Lower lobe of right lung (tissue), 2 donors: ENCODE measurements around the gene KIF3B. TPM values are rescaled to one million over a fixed set of nuclear protein-coding genes. Genes with fewer than 3 reads are reported as not detected.

Experiments
- ATAC-seq, 2 donors: fragments of 200-7000 bp; cut with Tn5 transposase; one replicate each; pipeline ENCODE4 v1.9.1; 2020 to 2022; ENCODE audit warnings: mild to moderate bottlenecking in 2 of 2, moderate library complexity in 2 of 2
- DNase-seq: peaks from one replicate; pipeline ENCODE4 v3.0.0-alpha.2; 2020
- H3K27ac ChIP-seq: fragments of 200-600 bp; one replicate; pipeline ENCODE4 v1.8.0; 2022
- H3K27me3 ChIP-seq: fragments of 200-600 bp; one replicate; pipeline ENCODE4 v1.8.0; 2022; ENCODE audit warnings: low read depth
- H3K36me3 ChIP-seq: fragments of 200-600 bp; one replicate; pipeline ENCODE4 v1.8.0; 2022; ENCODE audit warnings: mild to moderate bottlenecking
- H3K4me1 ChIP-seq: fragments of 200-600 bp; one replicate; pipeline ENCODE4 v1.8.0; 2022
- H3K4me3 ChIP-seq: fragments of 200-600 bp; one replicate; pipeline ENCODE4 v1.8.0; 2022; ENCODE audit warnings: mild to moderate bottlenecking
- H3K9me3 ChIP-seq: fragments of 200-600 bp; one replicate; pipeline ENCODE4 v1.8.0; 2022
- CTCF ChIP-seq: fragments of 200-600 bp; IDR thresholded peaks from one replicate; pipeline ENCODE4 v1.8.0; 2022; ENCODE audit warnings: antibody characterized with exemption, mild to moderate bottlenecking
- intact Hi-C: fragments of 100-400 bp; cut with DNase I; formaldehyde crosslinking; loops from one replicate; pipeline ENCODE4 v1.11.0; 2022
- total RNA-seq: library from RNA; stranded (reverse); fragmentation: NEBNext Ultra II Directional; extraction: Animal tissue kit (Norgen Biotek cat#: 25700); gene quantifications from one replicate; pipeline ENCODE4 v1.2.1, GENCODE V29; 2021
- donor health status: DM: no; HTN: yes; CAD: no; lungs with severe emphysema.

KIF3B gene
- total RNA-seq, 1 donor from 2014 or later, result 28.0 TPM

GRCh38 chr20:32356622-32357374, 79.3 kb downstream of the KIF3B start:
- no peak for TF ChIP-seq CTCF
- H3K4me1 ChIP-seq, result peaks cover 33% of the 10 kb centered on the region
- intact Hi-C loops, result no loop called here
- no peaks in the 10 kb centered on the region for H3K9me3 ChIP-seq
- H3K36me3 ChIP-seq, result no peaks in the 10 kb centered on the region
- H3K27ac ChIP-seq, result peak overlapping the region; percentile 97
- no peak for DNase-seq
- peak overlapping the region; percentile 83 for H3K4me3 ChIP-seq
- no peak for ATAC-seq
- H3K27me3 ChIP-seq, result no peaks in the 10 kb centered on the region

GRCh38 chr20:32357375-32357868, 80.0 kb downstream of the KIF3B start:
- intact Hi-C loops, result no loop called here
- ATAC-seq (peak; percentile 22 to 32), DNase-seq (no peak)
- Histone ChIP-seq H3K9me3 (no peaks in the 10 kb centered on the region), H3K27ac (peak overlapping the region; percentile 97), H3K4me1 (peaks cover 38% of the 10 kb centered on the region), H3K27me3 (no peaks in the 10 kb centered on the region), H3K4me3 (peak overlapping the region; percentile 83), H3K36me3 (no peaks in the 10 kb centered on the region)
- TF ChIP-seq CTCF, result no peak

- Histone ChIP-seq H3K36me3 (no peaks in the 10 kb centered on the region), H3K4me1 (peaks cover 45% of the 10 kb centered on the region), H3K9me3 (no peaks in the 10 kb centered on the region), H3K4me3 (peak within 1 kb of the TSS; percentile 83), H3K27me3 (no peaks in the 10 kb centered on the region), H3K27ac (peak within 1 kb of the TSS; percentile 97)
- no peak for TF ChIP-seq CTCF
- intact Hi-C loops, result no loop called here
- ATAC-seq (peak; percentile 97 to 98), DNase-seq (peak; percentile 98)
Observed at GRCh38 chr20:32357869-32358631, 80.6 kb downstream of the KIF3B start, which contains the start of gene ASXL1. ASXL1 (plus strand) TSS chr20:32358331; CDS start chr20:32358776, 445 bp downstream.

- intact Hi-C loops, result no loop called here
- DNase-seq (no peak), ATAC-seq (no peak)
- H3K9me3 ChIP-seq, result no peaks in the 10 kb centered on the region
- peak overlapping the region; percentile 97 for H3K27ac ChIP-seq
- H3K36me3 ChIP-seq, result no peaks in the 10 kb centered on the region
- H3K27me3 ChIP-seq, result no peaks in the 10 kb centered on the region
- H3K4me3 ChIP-seq, result peak overlapping the region; percentile 83
- no peak for TF ChIP-seq CTCF
- peaks cover 48% of the 10 kb centered on the region for H3K4me1 ChIP-seq
Observed at GRCh38 chr20:32358632-32358882, 81.1 kb downstream of the KIF3B start.

GRCh38 chr20:32358883-32359632, 81.6 kb downstream of the KIF3B start:
- peak overlapping the region; percentile 83 for H3K4me3 ChIP-seq

More at GRCh38 chr20:32358883-32359632, 81.6 kb downstream of the KIF3B start:
- Histone ChIP-seq H3K27me3 (no peaks in the 10 kb centered on the region), H3K27ac (peak overlapping the region; percentile 97), H3K36me3 (no peaks in the 10 kb centered on the region), H3K4me1 (peaks cover 53% of the 10 kb centered on the region), H3K9me3 (no peaks in the 10 kb centered on the region)
- TF ChIP-seq CTCF, result no peak
- intact Hi-C loops, result no loop called here
- ATAC-seq (peak; percentile 56 to 72), DNase-seq (peak; percentile 81)
